HEK293 (cell line): ENCODE data around the gene RPL10.

Experiments
- BCL11A ChIP-seq: fragments of 450-650 bp; formaldehyde crosslinking; IDR thresholded peaks from 2 replicates; pipeline ENCODE4 v1.5.1; 2016; ENCODE audit warnings: low read depth, missing biosample characterization, missing genetic modification characterization
- BCL6B ChIP-seq: fragments of 450-650 bp; formaldehyde crosslinking; IDR thresholded peaks from 2 replicates; pipeline ENCODE4 v1.5.1; 2017; ENCODE audit warnings: missing biosample characterization, missing genetic modification characterization
- CTCF ChIP-seq: fragments of 450-650 bp; formaldehyde crosslinking; IDR thresholded peaks from 2 replicates; pipeline ENCODE4 v1.5.1; 2016; ENCODE audit warnings: missing biosample characterization, missing genetic modification characterization
- FEZF1 ChIP-seq: fragments of 450-650 bp; formaldehyde crosslinking; IDR thresholded peaks from 2 replicates; pipeline ENCODE4 v1.5.1; 2016; ENCODE audit warnings: missing biosample characterization, missing genetic modification characterization
- HOXA7 ChIP-seq: sonication (generic); formaldehyde crosslinking; IDR thresholded peaks from 2 replicates; pipeline ENCODE4 v1.8.1; 2022; ENCODE audit warnings: missing genetic modification reagents, borderline replicate concordance
- HOXD13 ChIP-seq: sonication (generic); formaldehyde crosslinking; IDR thresholded peaks from 2 replicates; pipeline ENCODE4 v1.8.0; 2022; ENCODE audit warnings: missing genetic modification reagents, borderline replicate concordance
- INSM2 ChIP-seq: fragments of 450-650 bp; formaldehyde crosslinking; IDR thresholded peaks from 2 replicates; pipeline ENCODE4 v1.5.1; 2016; ENCODE audit warnings: missing biosample characterization, missing genetic modification characterization
- KLF1 ChIP-seq: fragments of 450-650 bp; formaldehyde crosslinking; IDR thresholded peaks from 2 replicates; pipeline ENCODE4 v1.5.1; 2016; ENCODE audit warnings: missing biosample characterization, missing genetic modification characterization
- MZF1 ChIP-seq: fragments of 450-650 bp; formaldehyde crosslinking; IDR thresholded peaks from 2 replicates; pipeline ENCODE4 v1.5.1; 2017; ENCODE audit warnings: missing biosample characterization, missing genetic modification characterization, borderline replicate concordance
- PBX3 ChIP-seq: sonication (generic); formaldehyde crosslinking; IDR thresholded peaks from 2 replicates; pipeline ENCODE4 v1.8.1; 2022; ENCODE audit warnings: mild to moderate bottlenecking, moderate library complexity, missing genetic modification reagents
- PRDM1 ChIP-seq: fragments of 450-650 bp; formaldehyde crosslinking; IDR thresholded peaks from 2 replicates; pipeline ENCODE4; 2016; ENCODE audit warnings: missing biosample characterization, missing genetic modification characterization
- PRDM4 ChIP-seq: fragments of 450-650 bp; formaldehyde crosslinking; IDR thresholded peaks from 2 replicates; pipeline ENCODE4 v1.5.1; 2017; ENCODE audit warnings: missing biosample characterization, missing genetic modification characterization
- SCRT2 ChIP-seq: fragments of 450-650 bp; formaldehyde crosslinking; IDR thresholded peaks from 2 replicates; pipeline ENCODE4 v1.5.1; 2016; ENCODE audit warnings: missing biosample characterization, missing genetic modification characterization
- WT1 ChIP-seq: fragments of 450-650 bp; formaldehyde crosslinking; IDR thresholded peaks from 2 replicates; pipeline ENCODE4 v1.5.1; 2016; ENCODE audit warnings: missing biosample characterization, missing genetic modification characterization
- ZBTB17 ChIP-seq: fragments of 450-650 bp; formaldehyde crosslinking; IDR thresholded peaks from 2 replicates; pipeline ENCODE4 v1.5.1; 2016; ENCODE audit warnings: missing biosample characterization, missing genetic modification characterization
- ZBTB21 ChIP-seq: fragments of 450-650 bp; formaldehyde crosslinking; IDR thresholded peaks from 2 replicates; pipeline ENCODE4 v1.5.1; 2017; ENCODE audit warnings: missing biosample characterization, missing genetic modification characterization
- ZNF114 ChIP-seq: fragments of 450-650 bp; formaldehyde crosslinking; IDR thresholded peaks from 2 replicates; pipeline ENCODE4 v1.5.0; 2017; ENCODE audit warnings: missing biosample characterization, missing genetic modification characterization
- ZNF174 ChIP-seq: fragments of 450-650 bp; formaldehyde crosslinking; IDR thresholded peaks from 2 replicates; pipeline ENCODE4 v1.5.0; 2017; ENCODE audit warnings: missing biosample characterization, mild to moderate bottlenecking, missing genetic modification characterization
- ZNF19 ChIP-seq: fragments of 450-650 bp; formaldehyde crosslinking; IDR thresholded peaks from 2 replicates; pipeline ENCODE4; 2016; ENCODE audit warnings: missing biosample characterization, missing genetic modification characterization, low read depth
- ZNF221 ChIP-seq: fragments of 450-650 bp; formaldehyde crosslinking; IDR thresholded peaks from 2 replicates; pipeline ENCODE4 v1.5.1; 2017; ENCODE audit warnings: missing biosample characterization, missing genetic modification characterization, borderline replicate concordance
- ZNF24 ChIP-seq: fragments of 450-650 bp; formaldehyde crosslinking; IDR thresholded peaks from 2 replicates; pipeline ENCODE4 v1.5.1; 2016; ENCODE audit warnings: missing biosample characterization, missing genetic modification characterization
- ZNF366 ChIP-seq: fragments of 450-650 bp; formaldehyde crosslinking; conservative IDR thresholded peaks from 2 replicates; pipeline ENCODE4 v1.5.1; 2016; ENCODE audit warnings: missing biosample characterization, missing genetic modification characterization
- ZNF521 ChIP-seq: fragments of 450-650 bp; formaldehyde crosslinking; IDR thresholded peaks from 2 replicates; pipeline ENCODE4 v1.5.1; 2017; ENCODE audit warnings: missing biosample characterization, mild to moderate bottlenecking, missing genetic modification characterization
- ZNF560 ChIP-seq: fragments of 450-650 bp; formaldehyde crosslinking; IDR thresholded peaks from 2 replicates; pipeline ENCODE4 v1.5.1; 2017; ENCODE audit warnings: missing biosample characterization, missing genetic modification characterization, borderline replicate concordance
- ZNF600 ChIP-seq: fragments of 450-650 bp; formaldehyde crosslinking; IDR thresholded peaks from 2 replicates; pipeline ENCODE4 v1.5.1; 2016; ENCODE audit warnings: missing biosample characterization, missing genetic modification characterization
- ZNF621 ChIP-seq: fragments of 450-650 bp; formaldehyde crosslinking; IDR thresholded peaks from 2 replicates; pipeline ENCODE4 v1.5.1; 2017; ENCODE audit warnings: missing biosample characterization, missing genetic modification characterization
- ZNF660 ChIP-seq: fragments of 450-650 bp; IDR thresholded peaks from 2 replicates; pipeline ENCODE4 v1.5.1; 2018; ENCODE audit warnings: missing biosample characterization, mild to moderate bottlenecking, missing genetic modification characterization
- ZNF664 ChIP-seq: fragments of 450-650 bp; formaldehyde crosslinking; IDR thresholded peaks from 2 replicates; pipeline ENCODE4 v1.5.1; 2016; ENCODE audit warnings: missing biosample characterization, missing genetic modification characterization
- ZNF776 ChIP-seq: fragments of 450-650 bp; formaldehyde crosslinking; IDR thresholded peaks from 2 replicates; pipeline ENCODE4 v1.5.0; 2017; ENCODE audit warnings: missing biosample characterization, missing genetic modification characterization, borderline replicate concordance

Gene RPL10

GRCh38 chrX:154371017-154371788, 27.0 kb upstream of the RPL10 start (continued):
- TF ChIP-seq ZNF174 (tag by site-specific recombination) (no peak), BCL11A (0 out of 2 replicates have a peak, but pooled peaks have one; percentile 9), PRDM1 (no peak), ZNF521 (tag by site-specific recombination) (no peak), ZNF621 (no peak), ZNF24 (tag by site-specific recombination) (peak; percentile 29; the same call in 1 of the 2 replicates), ZBTB17 (peak; percentile 74), CTCF (tag by site-specific recombination) (peak; percentile 46), INSM2 (tag by site-specific recombination) (peak; percentile 48), ZNF221 (no peak), PRDM4 (peak; percentile 51; the same call in 1 of the 2 replicates), PBX3 (CRISPR knock-in tag) (peak; percentile 93), ZBTB21 (no peak), ZNF660 (tag by site-specific recombination) (peak; percentile 52), HOXA7 (CRISPR knock-in tag) (no peak), ZNF776 (no peak), ZNF114 (tag by site-specific recombination) (no peak), ZNF560 (no peak), FEZF1 (tag by site-specific recombination) (no peak), HOXD13 (CRISPR knock-in tag) (no peak), ZNF600 (tag by site-specific recombination) (no peak; the same call in 1 of the 2 replicates), MZF1 (no peak), BCL6B (no peak), KLF1 (peak; percentile 93), ZNF19 (no peak), ZNF366 (tag by site-specific recombination) (no peak), ZNF664 (tag by site-specific recombination) (no peak), WT1 (peak; percentile 40; the same call in 1 of the 2 replicates), SCRT2 (tag by site-specific recombination) (0 out of 2 replicates have a peak, but pooled peaks have one; percentile 17)
